ENCODE results near the gene ERRFI1. TPM values are rescaled to one million over a fixed set of nuclear protein-coding genes. Genes with fewer than 3 reads are reported as not detected.

The ERRFI1 gene
- total RNA-seq, 1 donor from 2014 or later = 44.8 TPM

- Histone ChIP-seq H4K20me1 (ENCODE audit: low read depth) (peaks cover 6% of the 10 kb centered on the region), H3K27me3 (no peaks in the 10 kb centered on the region), H3K9me3 (ENCODE audit: low read depth) (no peaks in the 10 kb centered on the region), H3K36me3 (peaks cover 6% of the 10 kb centered on the region), H3K4me1 (peaks cover 10% of the 10 kb centered on the region), H3K4me3 (no peak overlapping the region), H3K79me2 (ENCODE audit: low read depth) (peaks cover 33% of the 10 kb centered on the region), H2AFZ (replicated peaks) (no peak overlapping the region), H3K9ac (no peak overlapping the region), H3K27ac (no peak overlapping the region), H3K4me2 (no peak overlapping the region), H3F3A (ENCODE audit: low read depth) (no peaks in the 10 kb centered on the region)
- Mint-ChIP-seq H3K4me1 (peaks cover 15% of the 10 kb centered on the region), H3K4me3 (no peak overlapping the region), H3K36me3 (peaks cover 16% of the 10 kb centered on the region), H3K27ac (no peak overlapping the region), H3K27me3 (ENCODE audit: insufficient read depth, low read depth) (no peaks in the 10 kb centered on the region), H3K9me3 (no peaks in the 10 kb centered on the region)
- TF ChIP-seq EZH2phosphoT487 (IDR thresholded peaks at IDR 0.05) = no peak
- no peak for TF ChIP-seq EZH2 (IDR thresholded peaks at IDR 0.05)
- no peak for TF ChIP-seq CTCF (IDR thresholded peaks at IDR 0.05)
- DNase-seq (ENCODE audit: low spot score) = no peak
These were observed 15.1 kb downstream of the ERRFI1 start for GRCh38 chr1:8011016-8011415.

DNA sequence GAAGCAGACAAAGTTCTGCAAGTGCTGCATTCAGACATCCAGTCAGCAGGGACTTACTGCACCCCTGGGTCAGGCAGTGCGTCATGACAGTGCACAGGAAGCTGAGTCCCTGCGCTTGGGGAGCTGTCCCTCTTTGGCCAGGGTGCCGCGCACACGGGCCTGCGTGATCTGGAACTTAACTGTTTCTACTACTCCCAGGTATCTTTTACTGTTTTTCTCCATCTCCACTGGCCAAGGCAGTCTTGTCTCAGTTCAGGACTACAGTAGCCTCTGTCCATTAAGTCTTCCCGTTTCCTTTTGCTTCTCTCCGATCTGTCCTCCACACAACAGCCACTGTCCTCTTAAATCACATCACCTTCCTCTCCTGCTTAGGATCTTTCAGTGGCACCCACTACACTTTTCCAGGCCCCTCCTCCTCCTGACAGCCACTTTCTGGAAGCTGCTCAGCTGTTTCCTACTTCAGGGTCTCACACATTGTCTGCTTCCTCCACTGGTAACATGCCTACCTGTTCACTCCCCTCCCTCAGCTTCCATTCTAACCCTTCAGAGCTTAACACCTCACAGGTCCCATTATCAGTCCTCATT is 15.9 kb downstream of the ERRFI1 start:
- Histone ChIP-seq H3K4me1 (peaks cover 1% of the 10 kb centered on the region), H4K20me1 (ENCODE audit: low read depth) (peaks cover under 1% of the 10 kb centered on the region), H3K4me3 (no peak overlapping the region), H3K27me3 (no peaks in the 10 kb centered on the region), H3K36me3 (peaks cover 6% of the 10 kb centered on the region), H3K4me2 (no peak overlapping the region), H3F3A (ENCODE audit: low read depth) (no peaks in the 10 kb centered on the region), H2AFZ (replicated peaks) (no peak overlapping the region), H3K9me3 (ENCODE audit: low read depth) (no peaks in the 10 kb centered on the region), H3K9ac (no peak overlapping the region), H3K79me2 (ENCODE audit: low read depth) (peaks cover 24% of the 10 kb centered on the region), H3K27ac (no peak overlapping the region)
- no peak overlapping the region for H3K27ac Mint-ChIP-seq
- no peak overlapping the region for H3K4me3 Mint-ChIP-seq
- peaks cover 16% of the 10 kb centered on the region for H3K36me3 Mint-ChIP-seq
- H3K9me3 Mint-ChIP-seq = no peaks in the 10 kb centered on the region
- no peaks in the 10 kb centered on the region for H3K27me3 Mint-ChIP-seq (ENCODE audit: insufficient read depth, low read depth)
- TF ChIP-seq EZH2phosphoT487 (IDR thresholded peaks at IDR 0.05) (no peak), EZH2 (IDR thresholded peaks at IDR 0.05) (no peak), CTCF (IDR thresholded peaks at IDR 0.05) (no peak)
- no peak for DNase-seq (ENCODE audit: low spot score)
- peaks cover 10% of the 10 kb centered on the region for H3K4me1 Mint-ChIP-seq

GRCh38 chr1:8009043-8010002 is 16.8 kb downstream of the ERRFI1 start:
- Histone ChIP-seq H2AFZ (replicated peaks) (no peak overlapping the region), H3K9ac (no peak overlapping the region), H3K27ac (no peak overlapping the region), H3K9me3 (ENCODE audit: low read depth) (no peaks in the 10 kb centered on the region), H3F3A (ENCODE audit: low read depth) (no peaks in the 10 kb centered on the region), H4K20me1 (ENCODE audit: low read depth) (no peaks in the 10 kb centered on the region), H3K4me3 (no peak overlapping the region), H3K4me2 (no peak overlapping the region), H3K4me1 (peaks cover 7% of the 10 kb centered on the region), H3K79me2 (ENCODE audit: low read depth) (peaks cover 17% of the 10 kb centered on the region), H3K36me3 (peaks cover 6% of the 10 kb centered on the region), H3K27me3 (no peaks in the 10 kb centered on the region)
- DNase-seq (ENCODE audit: low spot score) = no peak
- Mint-ChIP-seq H3K4me3 (no peak overlapping the region), H3K9me3 (no peaks in the 10 kb centered on the region), H3K27me3 (ENCODE audit: insufficient read depth, low read depth) (no peaks in the 10 kb centered on the region), H3K4me1 (peaks cover 10% of the 10 kb centered on the region), H3K27ac (no peak overlapping the region), H3K36me3 (peaks cover 13% of the 10 kb centered on the region)
- no peak for TF ChIP-seq CTCF (IDR thresholded peaks at IDR 0.05)
- no peak for TF ChIP-seq EZH2phosphoT487 (IDR thresholded peaks at IDR 0.05)
- TF ChIP-seq EZH2 (IDR thresholded peaks at IDR 0.05) = no peak
